HepG2 (cell line): ENCODE data around the gene JAG1. TPM values are rescaled to one million over a fixed set of nuclear protein-coding genes. Genes with fewer than 3 reads are reported as not detected.

Experiments used
- ATF4 ChIP-seq, 2 experiments: fragments of 450-650 bp in 1 of 2; sonication (generic) in 1 of 2; formaldehyde crosslinking; IDR thresholded peaks; 2 replicates each; pipeline versions ENCODE4 v1.5.0 to v1.8.0; 2020 to 2022; ENCODE audit warnings: mild to moderate bottlenecking in 1 of 2, missing genetic modification reagents in 1 of 2
- DNMT1 ChIP-seq: sonication (generic); formaldehyde crosslinking; IDR thresholded peaks from 2 replicates; pipeline ENCODE4 v1.5.1; 2020; ENCODE audit warnings: mild to moderate bottlenecking, missing genetic modification reagents
- GATAD2A ChIP-seq: IDR thresholded peaks from 2 replicates; pipeline ENCODE4 v1.6.1; 2016
- HDAC1 ChIP-seq: sonication (generic); formaldehyde crosslinking; IDR thresholded peaks from 2 replicates; pipeline ENCODE4 v1.5.1; 2020; ENCODE audit warnings: mild to moderate bottlenecking, missing genetic modification reagents
- KMT2A ChIP-seq: sonication (generic); formaldehyde crosslinking; IDR thresholded peaks from 2 replicates; pipeline ENCODE4 v1.4.0; 2020; ENCODE audit warnings: missing genetic modification reagents
- PRMT3 ChIP-seq: sonication (generic); formaldehyde crosslinking; IDR thresholded peaks from 2 replicates; pipeline ENCODE4 v1.8.1; 2022; ENCODE audit warnings: low read depth, mild to moderate bottlenecking, moderate library complexity, missing genetic modification reagents, borderline replicate concordance
- SNAPC5 ChIP-seq: sonication (generic); formaldehyde crosslinking; IDR thresholded peaks from 2 replicates; pipeline ENCODE4 v1.8.1; 2023; ENCODE audit warnings: mild to moderate bottlenecking, missing genetic modification reagents, borderline replicate concordance
- TBX3 ChIP-seq: fragments of 450-650 bp; IDR thresholded peaks from 2 replicates; pipeline ENCODE4 v1.6.1; 2017; ENCODE audit warnings: antibody characterized with exemption, mild to moderate bottlenecking, inconsistent platforms, borderline replicate concordance
- U2AF1 ChIP-seq: fragments of 200-400 bp; formaldehyde crosslinking; optimal IDR thresholded peaks from 2 replicates; pipeline ENCODE3; 2017; ENCODE audit warnings: mild to moderate bottlenecking, low read depth, low read length
- YY1 ChIP-seq: IDR thresholded peaks from 2 replicates; pipeline ENCODE4 v1.6.1; 2011; ENCODE audit warnings: low read length, low read depth, moderate library complexity, mild to moderate bottlenecking; ENCODE audit not compliant: insufficient read depth, insufficient replicate concordance
- ZFP82 ChIP-seq: sonication (generic); formaldehyde crosslinking; IDR thresholded peaks from 2 replicates; pipeline ENCODE4 v1.5.1; 2020; ENCODE audit warnings: mild to moderate bottlenecking, missing genetic modification reagents, borderline replicate concordance
- ZKSCAN8 ChIP-seq: IDR thresholded peaks from 2 replicates; pipeline ENCODE4 v1.6.1; 2016; ENCODE audit warnings: borderline replicate concordance, missing genetic modification reagents, missing compliant biosample characterization
- ZNF451 ChIP-seq: sonication (generic); formaldehyde crosslinking; IDR thresholded peaks from 2 replicates; pipeline ENCODE4 v1.5.0; 2020; ENCODE audit warnings: mild to moderate bottlenecking, missing genetic modification reagents
- ZNF589 ChIP-seq: sonication (generic); formaldehyde crosslinking; conservative IDR thresholded peaks from 2 replicates; pipeline ENCODE4 v1.8.0; 2022; ENCODE audit warnings: mild to moderate bottlenecking, moderate library complexity, missing genetic modification reagents
- ZNF644 ChIP-seq: IDR thresholded peaks from 2 replicates; pipeline ENCODE4 v1.6.1; 2016; ENCODE audit warnings: low read depth
- ZNF713 ChIP-seq: sonication (generic); formaldehyde crosslinking; IDR thresholded peaks from 2 replicates; pipeline ENCODE4 v1.4.0; 2020; ENCODE audit warnings: mild to moderate bottlenecking, missing genetic modification reagents
- ZNF816 ChIP-seq: sonication (generic); formaldehyde crosslinking; IDR thresholded peaks from 2 replicates; pipeline ENCODE4 v1.8.0; 2022; ENCODE audit warnings: missing genetic modification reagents, mild to moderate bottlenecking, borderline replicate concordance
- polyA plus RNA-seq, 8 experiments: library from polyadenylated mRNA; depleted of rRNA in 3 of 8; stranded (reverse) in 7 of 8; unstranded in 1 of 8; fragments of >200 nt; fragmentation: Illumina TruSeq in 4 of 8; extraction: Trizol in 4 of 8; gene quantifications; 2 replicates each; pipeline versions ENCODE4 v1.2.1 to v1.2.3, GENCODE V29; 2011 to 2016; ENCODE audit warnings: low read depth in 4 of 8, missing spikeins in 1 of 8, mixed read lengths in 1 of 8; ENCODE audit not compliant: insufficient read depth in 1 of 8
- total RNA-seq, 5 experiments: library from RNA; depleted of rRNA; stranded (reverse); fragments of >200 nt; fragmentation: Illumina TruSeq; extraction: Trizol; gene quantifications; 2 replicates each; pipeline ENCODE4 v1.2.3, GENCODE V29; 2016; ENCODE audit warnings: low read depth in 1 of 5
- TF ChIP-seq, protein P1 (sequence below): sonication (generic); formaldehyde crosslinking; IDR thresholded peaks from 2 replicates; pipeline ENCODE4 v1.5.0; 2020; ENCODE audit warnings: missing genetic modification reagents
- TF ChIP-seq, protein P2 (sequence below): sonication (generic); formaldehyde crosslinking; IDR thresholded peaks from 2 replicates; pipeline ENCODE4 v1.5.1; 2020; ENCODE audit warnings: mild to moderate bottlenecking, missing genetic modification reagents
- TF ChIP-seq, protein P3 (sequence below), 2 experiments: sonication (generic) in 1 of 2; formaldehyde crosslinking in 1 of 2; IDR thresholded peaks; 2 replicates each; pipeline versions ENCODE4 v1.4.0 to v1.6.1; 2018 to 2020; ENCODE audit warnings: missing genetic modification reagents in 2 of 2, borderline replicate concordance in 1 of 2, low read depth in 1 of 2, mild to moderate bottlenecking in 1 of 2, missing biosample characterization in 1 of 2

Gene JAG1
- total and polyA plus RNA-seq, 2 of the 13 experiments (the other 11 are each of a cell fraction or from before 2014, with no cell fraction given), result 47.1 to 56.3 TPM

GRCh38 chr20:10710991-10711775 is 37.4 kb upstream of the JAG1 start (continued):
- peak in 1 of 2 experiments; percentile 23; a peak in 1 of 4 replicates for TF ChIP-seq ATF4 (CRISPR knock-in tag; IDR thresholded peaks at IDR 0.05)
- no peak for TF ChIP-seq PRMT3
- no peak for TF ChIP-seq U2AF1
- no peak for TF ChIP-seq KMT2A (CRISPR knock-in tag)
- TF ChIP-seq ZNF589 (CRISPR knock-in tag), result 0 out of 2 replicates have a peak, but pooled peaks have one; percentile 40
- TF ChIP-seq, protein P1, sequence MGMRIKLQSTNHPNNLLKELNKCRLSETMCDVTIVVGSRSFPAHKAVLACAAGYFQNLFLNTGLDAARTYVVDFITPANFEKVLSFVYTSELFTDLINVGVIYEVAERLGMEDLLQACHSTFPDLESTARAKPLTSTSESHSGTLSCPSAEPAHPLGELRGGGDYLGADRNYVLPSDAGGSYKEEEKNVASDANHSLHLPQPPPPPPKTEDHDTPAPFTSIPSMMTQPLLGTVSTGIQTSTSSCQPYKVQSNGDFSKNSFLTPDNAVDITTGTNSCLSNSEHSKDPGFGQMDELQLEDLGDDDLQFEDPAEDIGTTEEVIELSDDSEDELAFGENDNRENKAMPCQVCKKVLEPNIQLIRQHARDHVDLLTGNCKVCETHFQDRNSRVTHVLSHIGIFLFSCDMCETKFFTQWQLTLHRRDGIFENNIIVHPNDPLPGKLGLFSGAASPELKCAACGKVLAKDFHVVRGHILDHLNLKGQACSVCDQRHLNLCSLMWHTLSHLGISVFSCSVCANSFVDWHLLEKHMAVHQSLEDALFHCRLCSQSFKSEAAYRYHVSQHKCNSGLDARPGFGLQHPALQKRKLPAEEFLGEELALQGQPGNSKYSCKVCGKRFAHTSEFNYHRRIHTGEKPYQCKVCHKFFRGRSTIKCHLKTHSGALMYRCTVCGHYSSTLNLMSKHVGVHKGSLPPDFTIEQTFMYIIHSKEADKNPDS (CRISPR knock-in tag), result no peak
- TF ChIP-seq HDAC1 (CRISPR knock-in tag), result peak; percentile 53
- TF ChIP-seq SNAPC5 (CRISPR knock-in tag), result 0 out of 2 replicates have a peak, but pooled peaks have one; percentile 38
- peak; percentile 52; the same call in 1 of the 2 replicates for TF ChIP-seq TBX3
- no peak for TF ChIP-seq ZKSCAN8 (CRISPR knock-in tag)
- TF ChIP-seq, protein P2, sequence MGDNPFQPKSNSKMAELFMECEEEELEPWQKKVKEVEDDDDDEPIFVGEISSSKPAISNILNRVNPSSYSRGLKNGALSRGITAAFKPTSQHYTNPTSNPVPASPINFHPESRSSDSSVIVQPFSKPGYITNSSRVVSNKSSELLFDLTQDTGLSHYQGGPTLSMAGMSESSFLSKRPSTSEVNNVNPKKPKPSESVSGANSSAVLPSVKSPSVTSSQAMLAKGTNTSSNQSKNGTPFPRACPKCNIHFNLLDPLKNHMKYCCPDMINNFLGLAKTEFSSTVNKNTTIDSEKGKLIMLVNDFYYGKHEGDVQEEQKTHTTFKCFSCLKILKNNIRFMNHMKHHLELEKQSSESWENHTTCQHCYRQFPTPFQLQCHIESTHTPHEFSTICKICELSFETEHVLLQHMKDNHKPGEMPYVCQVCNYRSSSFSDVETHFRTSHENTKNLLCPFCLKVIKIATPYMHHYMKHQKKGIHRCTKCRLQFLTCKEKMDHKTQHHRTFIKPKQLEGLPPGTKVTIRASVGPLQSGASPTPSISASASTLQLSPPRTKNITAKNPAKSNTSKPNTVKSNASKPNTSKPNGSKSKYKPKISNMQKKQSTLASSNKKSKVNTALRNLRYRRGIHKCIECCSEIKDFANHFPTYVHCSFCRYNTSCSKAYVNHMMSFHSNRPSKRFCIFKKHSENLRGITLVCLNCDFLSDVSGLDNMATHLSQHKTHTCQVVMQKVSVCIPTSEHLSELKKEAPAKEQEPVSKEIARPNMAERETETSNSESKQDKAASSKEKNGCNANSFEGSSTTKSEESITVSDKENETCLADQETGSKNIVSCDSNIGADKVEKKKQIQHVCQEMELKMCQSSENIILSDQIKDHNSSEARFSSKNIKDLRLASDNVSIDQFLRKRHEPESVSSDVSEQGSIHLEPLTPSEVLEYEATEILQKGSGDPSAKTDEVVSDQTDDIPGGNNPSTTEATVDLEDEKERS, result no peak
- no peak for TF ChIP-seq ZNF451 (CRISPR knock-in tag)
- TF ChIP-seq ZNF644 (CRISPR knock-in tag), result 0 out of 2 replicates have a peak, but pooled peaks have one; percentile 31
- TF ChIP-seq GATAD2A (CRISPR knock-in tag), result peak; percentile 56; the same call in 1 of the 2 replicates
- TF ChIP-seq, protein P3, sequence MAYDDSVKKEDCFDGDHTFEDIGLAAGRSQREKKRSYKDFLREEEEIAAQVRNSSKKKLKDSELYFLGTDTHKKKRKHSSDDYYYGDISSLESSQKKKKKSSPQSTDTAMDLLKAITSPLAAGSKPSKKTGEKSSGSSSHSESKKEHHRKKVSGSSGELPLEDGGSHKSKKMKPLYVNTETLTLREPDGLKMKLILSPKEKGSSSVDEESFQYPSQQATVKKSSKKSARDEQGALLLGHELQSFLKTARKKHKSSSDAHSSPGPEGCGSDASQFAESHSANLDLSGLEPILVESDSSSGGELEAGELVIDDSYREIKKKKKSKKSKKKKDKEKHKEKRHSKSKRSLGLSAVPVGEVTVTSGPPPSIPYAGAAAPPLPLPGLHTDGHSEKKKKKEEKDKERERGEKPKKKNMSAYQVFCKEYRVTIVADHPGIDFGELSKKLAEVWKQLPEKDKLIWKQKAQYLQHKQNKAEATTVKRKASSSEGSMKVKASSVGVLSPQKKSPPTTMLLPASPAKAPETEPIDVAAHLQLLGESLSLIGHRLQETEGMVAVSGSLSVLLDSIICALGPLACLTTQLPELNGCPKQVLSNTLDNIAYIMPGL (CRISPR knock-in tag; IDR thresholded peaks at IDR 0.05; ENCODE audit: borderline replicate concordance in 1 of 2, low read depth in 1 of 2), result peak in 1 of 2 experiments; percentile 39; a peak in 1 of 4 replicates
- no peak for TF ChIP-seq ZNF816 (CRISPR knock-in tag)
- no peak for TF ChIP-seq ZNF713 (CRISPR knock-in tag)
- TF ChIP-seq ZFP82, result peak; percentile 37; the same call in 1 of the 2 replicates
- TF ChIP-seq DNMT1 (CRISPR knock-in tag), result no peak
- TF ChIP-seq YY1, result peak; percentile 11
